Measurements from ENCODE around the gene NR1D2. TPM values are rescaled to one million over a fixed set of nuclear protein-coding genes. Genes with fewer than 3 reads are reported as not detected.
A peak's percentile ranks its signal among the peaks of the same experiment; 100 is the strongest.
"Not testable (repeated sequence)": the region's sequence is repeated elsewhere in the genome, so short reads cannot be mapped to it uniquely, and the experiment has no call there.

The NR1D2 gene
- 10 to 100 TPM; 27.3 to 68.2 (median 52.8) TPM for total RNA-seq

- H3K36me3 ChIP-seq: no peaks in the 10 kb centered on the region
- H3K4me1 ChIP-seq: peaks cover 0 to 46% (median 21%) of the 10 kb centered on the region in 4 donors
- DNase-seq (ENCODE audit: low spot score in 2 of 2): peak; percentile 64 to 73
- peak in 2 of 5 experiments; percentile 9 to 40 for TF ChIP-seq CTCF (IDR thresholded peaks at IDR 0.05)
- TF ChIP-seq POLR2A (IDR thresholded peaks at IDR 0.05): peak; percentile 79 to 87
- TF ChIP-seq EP300 (IDR thresholded peaks at IDR 0.05): peak in 1 of 2 donors; percentile 82
- H3K27ac ChIP-seq: peak within 1 kb of the TSS; percentile 96 to 99 (median 97)
- peak within 1 kb of the TSS; percentile 74 to 94 (median 82) for H3K4me3 ChIP-seq
- 0 to 1% methylated on average over 38 to 46 of the region's 88 CpGs for WGBS, 2 donors
- no peaks in the 10 kb centered on the region for H3K9me3 ChIP-seq
- no peaks in the 10 kb centered on the region for H3K27me3 ChIP-seq
Measured at GRCh38 chr3:23944861-23945662, at the start of gene NR1D2. Gene NR1D2, plus strand, starts transcription at chr3:23945286. Its CDS starts 293 bp downstream, at chr3:23945579.

- Histone ChIP-seq H3K36me3 (peaks cover 0 to 60% (median 0%) of the 10 kb centered on the region in 3 donors), H3K27me3 (no peaks in the 10 kb centered on the region), H3K27ac (no peak overlapping the region), H3K4me1 (no peaks in the 10 kb centered on the region), H3K4me3 (no peak overlapping the region), H3K9me3 (no peaks in the 10 kb centered on the region)
- DNase-seq (ENCODE audit: low spot score in 2 of 2): no peak
- TF ChIP-seq CTCF (IDR thresholded peaks at IDR 0.05): no peak
- TF ChIP-seq POLR2A (IDR thresholded peaks at IDR 0.05): no peak
- no peak for TF ChIP-seq EP300 (IDR thresholded peaks at IDR 0.05)
- WGBS, 2 donors: 66 to 72% methylated on average over 6 of the region's 6 CpGs
Measured at GRCh38 chr3:23900744-23901143, 44.3 kb upstream of the NR1D2 start.

GRCh38 chr3:23904545-23904944 lies 40.5 kb upstream of the NR1D2 start:
- no peak for DNase-seq (ENCODE audit: low spot score in 2 of 2)
- no peak for TF ChIP-seq CTCF (IDR thresholded peaks at IDR 0.05)
- no peak for TF ChIP-seq EP300 (IDR thresholded peaks at IDR 0.05)
- TF ChIP-seq POLR2A (IDR thresholded peaks at IDR 0.05): no peak
- H3K36me3 ChIP-seq: peaks cover 0 to 63% (median 0%) of the 10 kb centered on the region in 3 donors
- H3K4me1 ChIP-seq: no peaks in the 10 kb centered on the region
- H3K9me3 ChIP-seq: no peaks in the 10 kb centered on the region
- no peak overlapping the region for H3K4me3 ChIP-seq
- no peaks in the 10 kb centered on the region for H3K27me3 ChIP-seq
- no peak overlapping the region for H3K27ac ChIP-seq

GRCh38 chr3:23909341-23909740 lies 35.7 kb upstream of the NR1D2 start:
- DNase-seq (ENCODE audit: low spot score in 2 of 2): no peak
- TF ChIP-seq EP300 (IDR thresholded peaks at IDR 0.05): no peak
- no peak for TF ChIP-seq POLR2A (IDR thresholded peaks at IDR 0.05)
- TF ChIP-seq CTCF (IDR thresholded peaks at IDR 0.05): no peak
- no peak overlapping the region for H3K27ac ChIP-seq
- H3K4me1 ChIP-seq: peaks cover 0 to 3% (median 0%) of the 10 kb centered on the region in 4 donors
- H3K27me3 ChIP-seq: no peaks in the 10 kb centered on the region
- H3K9me3 ChIP-seq: no peaks in the 10 kb centered on the region
- no peak overlapping the region for H3K4me3 ChIP-seq
- H3K36me3 ChIP-seq: peaks cover 0 to 47% (median 0%) of the 10 kb centered on the region in 3 donors
- WGBS, 2 donors: 87 to 93% methylated on average over 7 of the region's 7 CpGs

- H3K4me3 ChIP-seq: no peak overlapping the region
- H3K27me3 ChIP-seq: no peaks in the 10 kb centered on the region
- 92 to 93% methylated on average over 2 of the region's 2 CpGs for WGBS, 2 donors
- H3K9me3 ChIP-seq: no peaks in the 10 kb centered on the region
- TF ChIP-seq POLR2A (IDR thresholded peaks at IDR 0.05): no peak
- no peak for TF ChIP-seq CTCF (IDR thresholded peaks at IDR 0.05)
- no peak for TF ChIP-seq EP300 (IDR thresholded peaks at IDR 0.05)
- DNase-seq (ENCODE audit: low spot score in 2 of 2): no peak
- H3K36me3 ChIP-seq: peaks cover 0 to 39% (median 0%) of the 10 kb centered on the region in 3 donors
- peaks cover 0 to 22% (median 7%) of the 10 kb centered on the region in 4 donors for H3K4me1 ChIP-seq
- H3K27ac ChIP-seq: no peak overlapping the region
Measured at GRCh38 chr3:23911397-23911796, 33.7 kb upstream of the NR1D2 start.

GRCh38 chr3:23912335-23912734 lies 32.8 kb upstream of the NR1D2 start:
- not testable (repeated sequence) for H3K4me3 ChIP-seq; DNase-seq (ENCODE audit: low spot score in 2 of 2); H3K27me3 ChIP-seq; H3K9me3 ChIP-seq; H3K27ac ChIP-seq
- Histone ChIP-seq H3K4me1 (peaks cover 0 to 22% (median 7%) of the 10 kb centered on the region in 4 donors), H3K36me3 (peaks cover 0 to 32% (median 0%) of the 10 kb centered on the region in 3 donors)
- 92 to 100% methylated on average over 3 of the region's 3 CpGs for WGBS, 2 donors
